GM18858 (cell line): ENCODE results near the gene NCOA7.
"Not testable (repeated sequence)": the region's sequence is repeated elsewhere in the genome, so short reads cannot be mapped to it uniquely, and the experiment has no call there.

ENCODE experiments used
- ATAC-seq: cut with Tn5 transposase; IDR thresholded peaks from one replicate; pipeline ENCODE4 v1.9.1; 2021; ENCODE audit not compliant: unreplicated experiment

The NCOA7 gene

DNA sequence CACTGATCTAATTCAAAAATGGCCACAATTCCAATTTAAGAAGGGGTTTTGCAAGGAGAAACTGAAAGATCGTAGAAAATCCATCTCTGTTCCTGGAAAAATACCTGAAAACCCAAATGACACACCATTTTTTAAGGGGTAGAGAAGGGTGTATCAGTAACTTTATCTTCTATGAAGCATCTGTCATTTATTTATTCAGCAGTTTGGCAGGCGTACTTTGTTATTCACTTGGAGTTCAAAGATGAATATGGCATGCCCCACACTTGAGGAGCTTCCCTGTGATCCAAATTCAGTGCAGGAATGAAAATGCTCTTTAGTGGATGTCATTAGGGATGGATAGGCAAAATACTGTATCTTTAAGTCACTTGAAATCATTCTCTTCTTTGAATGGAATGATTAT lies 173.1 kb downstream of the NCOA7 start:
- ATAC-seq = no peak

DNA sequence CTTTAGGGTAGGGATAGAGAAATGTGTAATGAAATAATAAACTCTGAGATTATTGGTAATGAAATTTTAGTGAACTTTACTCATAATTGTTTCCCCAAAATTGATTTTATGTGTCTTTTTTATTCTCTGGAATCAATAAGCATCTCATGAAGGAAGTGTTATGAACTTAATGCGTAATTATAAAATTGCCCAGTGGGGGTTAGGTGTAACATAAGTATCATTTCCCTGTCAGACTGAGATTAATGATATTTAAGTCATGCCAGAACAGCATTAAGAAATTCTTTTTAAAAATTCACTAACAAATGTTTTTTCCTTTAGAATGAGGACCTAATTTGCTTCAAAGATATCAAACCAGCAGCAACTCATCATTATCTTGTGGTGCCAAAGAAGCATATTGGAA lies 175.8 kb downstream of the NCOA7 start:
- ATAC-seq = no peak

DNA sequence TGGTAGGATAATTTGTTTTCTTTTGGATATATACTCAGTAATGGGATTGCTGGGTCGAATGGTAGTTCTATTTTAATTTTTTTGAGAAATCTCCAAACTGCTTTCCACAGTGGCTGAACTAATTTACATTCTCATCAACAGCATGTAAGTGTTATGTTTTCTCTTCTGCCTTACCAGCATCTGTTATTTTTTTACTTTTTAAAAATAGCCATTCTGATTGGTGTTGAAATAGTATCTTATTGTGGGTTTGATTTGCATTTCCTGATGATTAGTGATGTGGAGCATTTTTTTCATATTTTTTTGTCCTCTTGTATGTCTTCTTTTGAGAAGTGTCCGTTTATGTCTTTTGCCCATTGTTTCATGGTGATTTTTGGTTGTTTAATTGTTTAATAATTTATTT lies 177.7 kb downstream of the NCOA7 start:
- ATAC-seq = peak; percentile 45

DNA sequence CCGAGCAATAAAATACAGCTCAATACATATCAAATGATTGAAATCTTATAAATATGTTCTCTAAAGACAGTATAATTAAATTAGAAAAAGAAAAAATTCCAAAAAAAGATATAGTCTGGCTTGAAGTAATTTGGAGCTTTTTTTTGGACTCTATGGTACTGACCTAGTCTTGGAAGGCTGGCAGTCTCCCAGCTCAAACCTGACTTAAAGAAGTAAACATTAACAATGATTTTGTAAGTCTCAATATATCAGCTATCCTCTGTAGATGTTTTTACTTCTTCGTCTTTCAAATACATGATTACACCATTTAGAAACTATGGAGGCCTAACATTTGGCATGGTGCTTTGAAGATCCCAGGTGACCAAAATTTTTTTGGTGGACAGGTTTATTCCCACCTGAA lies 180.0 kb downstream of the NCOA7 start:
- no peak for ATAC-seq

DNA sequence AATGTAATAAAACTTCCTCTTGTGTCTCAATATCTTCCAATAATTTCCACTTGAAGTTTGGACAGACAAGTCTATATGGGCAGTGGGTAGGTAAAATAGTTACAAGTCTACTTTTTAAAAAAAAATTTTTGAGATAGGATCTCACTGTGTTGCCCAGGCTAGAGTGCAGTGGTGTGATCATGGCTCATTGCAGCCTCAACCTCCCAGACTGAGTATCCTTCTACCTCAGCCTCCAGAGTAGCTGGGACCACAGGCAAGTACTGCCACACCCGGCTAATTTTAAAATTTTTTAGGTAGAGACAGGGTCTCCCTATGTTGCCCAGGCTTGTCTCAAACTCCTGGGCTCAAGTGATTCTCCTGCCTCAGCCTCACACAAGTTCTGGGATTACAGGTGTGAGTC lies 181.7 kb downstream of the NCOA7 start:
- ATAC-seq = not testable (repeated sequence)

DNA sequence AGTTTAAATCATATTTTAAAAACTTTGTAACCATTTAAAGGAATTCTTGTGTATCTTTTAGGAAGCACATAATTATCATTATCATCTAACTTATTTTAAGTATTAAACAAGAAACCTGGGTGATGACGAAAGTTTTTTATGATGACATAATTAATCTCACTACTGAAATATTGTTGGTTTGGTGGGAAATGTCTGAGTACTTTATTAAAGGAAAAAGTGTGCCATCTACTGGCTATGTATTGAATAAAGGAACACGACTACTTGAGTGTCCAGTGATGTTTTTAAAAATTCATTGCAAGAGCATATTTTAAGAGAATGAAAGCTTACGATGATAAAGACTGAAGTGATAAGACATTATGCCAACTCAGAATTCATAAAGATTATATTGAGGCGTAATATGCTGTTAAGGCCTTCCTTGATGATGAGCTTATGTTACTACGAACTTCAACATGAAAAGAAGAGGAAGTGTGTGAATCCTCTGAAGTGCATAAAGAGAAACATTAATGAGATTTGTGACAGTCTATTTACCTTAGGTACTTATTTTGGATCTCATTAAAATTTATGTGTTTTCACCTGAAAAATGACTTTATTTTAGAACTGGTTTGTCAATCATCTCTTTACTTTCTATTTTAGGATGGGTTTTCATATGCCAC lies 183.6 kb downstream of the NCOA7 start:
- ATAC-seq = peak; percentile 88

DNA sequence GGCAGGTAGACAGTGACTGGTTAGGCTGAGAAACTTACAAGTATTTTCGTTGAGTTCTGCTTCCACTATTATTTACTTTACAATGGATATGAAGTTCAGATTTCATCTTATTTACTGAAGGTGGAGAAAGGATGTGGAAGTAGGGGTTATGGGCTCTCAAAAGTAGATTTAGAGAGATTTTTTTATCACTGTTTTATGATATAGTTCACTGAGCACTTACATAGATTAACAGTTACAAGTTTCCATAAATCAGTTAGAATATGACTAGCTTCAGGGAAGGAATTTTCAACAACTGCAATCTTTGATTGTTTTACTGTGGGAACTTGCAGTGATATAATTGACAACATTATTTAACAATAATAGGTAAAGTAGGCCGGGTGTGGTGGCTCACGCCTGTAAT lies 188.3 kb downstream of the NCOA7 start:
- no peak for ATAC-seq
